COLO829 (cell line): ENCODE measurements around the gene CTAGE1.

Source experiments
- DNase-seq: peaks from one replicate; pipeline ENCODE4 v3.0.0; 2012; ENCODE audit warnings: low spot score

CTAGE1 gene

GRCh38 chr18:22391407-22392345, 26.0 kb downstream of the CTAGE1 start:
- no peak for DNase-seq

- DNase-seq, result no peak
Measured at GRCh38 chr18:22387787-22388186, 29.9 kb downstream of the CTAGE1 start.

GRCh38 chr18:22387364-22387763, 30.4 kb downstream of the CTAGE1 start:
- no peak for DNase-seq

- DNase-seq, result no peak
Measured at GRCh38 chr18:22385718-22386117, 32.0 kb downstream of the CTAGE1 start.

- DNase-seq, result peak; percentile 41
Measured at GRCh38 chr18:22378672-22379282, 38.9 kb downstream of the CTAGE1 start.

- no peak for DNase-seq
Measured at GRCh38 chr18:22377769-22378168, 39.9 kb downstream of the CTAGE1 start.

- no peak for DNase-seq
Measured at GRCh38 chr18:22370414-22370813, 47.3 kb downstream of the CTAGE1 start.

GRCh38 chr18:22368021-22368420, 49.7 kb downstream of the CTAGE1 start:
- no peak for DNase-seq

- no peak for DNase-seq
Measured at GRCh38 chr18:22367303-22367702, 50.4 kb downstream of the CTAGE1 start.

GRCh38 chr18:22363867-22364463, 53.8 kb downstream of the CTAGE1 start:
- DNase-seq, result peak; percentile 18
